Hepatocyte (in vitro differentiated cells): ENCODE data around the gene MC1R.

Source experiments
- CTCF ChIP-seq: fragments of 200-600 bp; sonication (generic); IDR thresholded peaks from 2 replicates; pipeline ENCODE4 v1.5.1; 2016; ENCODE audit warnings: antibody characterized with exemption, mild to moderate bottlenecking; ENCODE audit not compliant: poor library complexity
- EZH2 ChIP-seq: fragments of 200-600 bp; sonication (generic); IDR thresholded peaks from 2 replicates; pipeline ENCODE4 v1.6.1; 2016; ENCODE audit warnings: antibody characterized with exemption, mild to moderate bottlenecking, borderline replicate concordance

- no peak for TF ChIP-seq CTCF
- TF ChIP-seq EZH2: no peak
These were observed 26.5 kb upstream of the MC1R start for GRCh38 chr16:89892055-89892630.
